KMS-11 (cell line): Measurements from ENCODE around the gene REEP1.

Source experiments
- H2AFZ ChIP-seq: fragments of 200-600 bp; sonication (generic); 2 replicates; pipeline ENCODE4 v1.6.1; 2016; ENCODE audit warnings: antibody characterized with exemption, mixed run types, low read depth
- H3K27ac ChIP-seq: fragments of 200-600 bp; sonication (generic); 2 replicates; pipeline ENCODE4 v1.6.1; 2016; ENCODE audit warnings: mild to moderate bottlenecking, mixed run types
- H3K27me3 ChIP-seq: fragments of 200-600 bp; sonication (generic); 2 replicates; pipeline ENCODE4 v1.6.1; 2017; ENCODE audit warnings: mild to moderate bottlenecking, low read depth, mixed run types, moderate library complexity; ENCODE audit not compliant: insufficient read depth
- H3K36me3 ChIP-seq: fragments of 200-600 bp; sonication (generic); 2 replicates; pipeline ENCODE4 v1.6.1; 2017; ENCODE audit warnings: mild to moderate bottlenecking, mixed run types; ENCODE audit not compliant: insufficient read depth
- H3K4me1 ChIP-seq: fragments of 200-600 bp; sonication (generic); 2 replicates; pipeline ENCODE4 v1.6.1; 2016; ENCODE audit warnings: mild to moderate bottlenecking, low read depth, mixed run types; ENCODE audit not compliant: poor library complexity, severe bottlenecking
- H3K4me2 ChIP-seq: fragments of 200-600 bp; sonication (generic); 2 replicates; pipeline ENCODE4 v1.7.0; 2016; ENCODE audit warnings: mild to moderate bottlenecking, mixed run types
- H3K4me3 ChIP-seq: fragments of 200-600 bp; sonication (generic); IDR thresholded peaks from 2 replicates; pipeline ENCODE4 v1.6.1; 2017; ENCODE audit warnings: low read depth, low read length, mixed read lengths; ENCODE audit not compliant: insufficient read depth
- H3K79me2 ChIP-seq: fragments of 200-600 bp; sonication (generic); 2 replicates; pipeline ENCODE4 v1.6.1; 2016; ENCODE audit warnings: low read depth, mixed run types; ENCODE audit not compliant: insufficient read depth
- H3K9ac ChIP-seq: fragments of 200-600 bp; sonication (generic); 2 replicates; pipeline ENCODE4 v1.6.1; 2016; ENCODE audit warnings: mild to moderate bottlenecking, mixed run types
- H4K20me1 ChIP-seq: fragments of 200-600 bp; sonication (generic); 2 replicates; pipeline ENCODE4 v1.6.1; 2016; ENCODE audit warnings: mild to moderate bottlenecking, mixed run types; ENCODE audit not compliant: insufficient read depth
- CTCF ChIP-seq: fragments of 200-600 bp; sonication (generic); conservative IDR thresholded peaks from 2 replicates; pipeline ENCODE4 v1.6.1; 2017; ENCODE audit warnings: low read depth, mild to moderate bottlenecking, antibody characterized with exemption, low read length, moderate library complexity, mixed read lengths

REEP1 gene

GRCh38 chr2:86298411-86299390, 38.7 kb downstream of the REEP1 start:
- Histone ChIP-seq H3K36me3 (no peaks in the 10 kb centered on the region), H3K79me2 (no peaks in the 10 kb centered on the region), H3K27ac (no peak overlapping the region), H3K4me2 (no peak overlapping the region), H3K4me1 (no peaks in the 10 kb centered on the region), H2AFZ (no peak overlapping the region), H3K9ac (no peak overlapping the region), H3K4me3 (no peak overlapping the region), H4K20me1 (no peaks in the 10 kb centered on the region), H3K27me3 (no peaks in the 10 kb centered on the region)
- TF ChIP-seq CTCF = no peak

- Histone ChIP-seq H2AFZ (no peak overlapping the region), H4K20me1 (no peaks in the 10 kb centered on the region), H3K4me2 (no peak overlapping the region), H3K4me3 (no peak overlapping the region), H3K9ac (no peak overlapping the region), H3K4me1 (no peaks in the 10 kb centered on the region), H3K27me3 (no peaks in the 10 kb centered on the region), H3K36me3 (no peaks in the 10 kb centered on the region), H3K27ac (no peak overlapping the region), H3K79me2 (no peaks in the 10 kb centered on the region)
- TF ChIP-seq CTCF = no peak
These were observed 39.9 kb downstream of the REEP1 start for GRCh38 chr2:86297382-86298147.

- TF ChIP-seq CTCF = no peak
These were observed 40.5 kb downstream of the REEP1 start for GRCh38 chr2:86296947-86297346.

GRCh38 chr2:86295066-86295465, 42.4 kb downstream of the REEP1 start:
- Histone ChIP-seq H3K27ac (no peak overlapping the region), H3K36me3 (no peaks in the 10 kb centered on the region), H4K20me1 (no peaks in the 10 kb centered on the region), H3K9ac (no peak overlapping the region), H3K4me3 (no peak overlapping the region), H3K79me2 (no peaks in the 10 kb centered on the region), H3K27me3 (no peaks in the 10 kb centered on the region), H3K4me2 (no peak overlapping the region), H2AFZ (no peak overlapping the region), H3K4me1 (no peaks in the 10 kb centered on the region)
- TF ChIP-seq CTCF = no peak

More at GRCh38 chr2:86296947-86297346, 40.5 kb downstream of the REEP1 start:
- Histone ChIP-seq H3K36me3 (no peaks in the 10 kb centered on the region), H3K9ac (no peak overlapping the region), H2AFZ (no peak overlapping the region), H3K27me3 (no peaks in the 10 kb centered on the region), H3K4me3 (no peak overlapping the region), H3K27ac (no peak overlapping the region), H3K4me1 (no peaks in the 10 kb centered on the region), H3K79me2 (no peaks in the 10 kb centered on the region), H4K20me1 (no peaks in the 10 kb centered on the region), H3K4me2 (no peak overlapping the region)
